H9 (cell line): Measurements from ENCODE around the gene MMP14. TPM values are rescaled to one million over a fixed set of nuclear protein-coding genes. Genes with fewer than 3 reads are reported as not detected.

Experiments used
- DNase-seq: peaks from one replicate; pipeline ENCODE4 v3.0.0-alpha.2; 2017
- H2AFZ ChIP-seq: one replicate; pipeline ENCODE4 v1.6.1; 2013; ENCODE audit warnings: mild to moderate bottlenecking, low read length, control low read depth, moderate library complexity
- H2AK5ac ChIP-seq: 2 replicates; pipeline ENCODE4 v1.6.1; 2013; ENCODE audit warnings: low read length, control low read depth, mixed read lengths; ENCODE audit not compliant: insufficient read length
- H2BK120ac ChIP-seq: one replicate; pipeline ENCODE4 v1.6.1; 2013; ENCODE audit warnings: low read depth, mild to moderate bottlenecking, low read length, control low read depth, inconsistent platforms; ENCODE audit not compliant: poor library complexity, severe bottlenecking
- H2BK12ac ChIP-seq: 2 replicates; pipeline ENCODE4 v1.6.1; 2013; ENCODE audit warnings: low read length, control low read depth, mixed read lengths, low read depth; ENCODE audit not compliant: insufficient read length
- H2BK15ac ChIP-seq: 2 replicates; pipeline ENCODE4 v1.6.1; 2013; ENCODE audit warnings: low read depth, low read length, control low read depth
- H2BK20ac ChIP-seq: one replicate; pipeline ENCODE4 v1.6.1; 2013; ENCODE audit warnings: low read depth, mild to moderate bottlenecking, low read length, control low read depth, inconsistent platforms; ENCODE audit not compliant: poor library complexity, severe bottlenecking
- H2BK5ac ChIP-seq: 2 replicates; pipeline ENCODE4 v1.6.1; 2013; ENCODE audit warnings: low read length, control low read depth, mixed read lengths; ENCODE audit not compliant: insufficient read length
- H3K14ac ChIP-seq: 2 replicates; pipeline ENCODE4 v1.6.1; 2013; ENCODE audit warnings: low read length, control low read depth; ENCODE audit not compliant: insufficient read depth
- H3K18ac ChIP-seq: 2 replicates; pipeline ENCODE4 v1.6.1; 2013; ENCODE audit warnings: low read depth, mild to moderate bottlenecking, mixed read lengths, low read length, control low read depth; ENCODE audit not compliant: insufficient read length
- H3K23ac ChIP-seq: 2 replicates; pipeline ENCODE4 v1.6.1; 2013; ENCODE audit warnings: low read length, control low read depth, mixed read lengths, low read depth; ENCODE audit not compliant: insufficient read length
- H3K23me2 ChIP-seq: 2 replicates; pipeline ENCODE4 v1.6.1; 2013; ENCODE audit warnings: low read depth, mild to moderate bottlenecking, mixed read lengths, low read length, control low read depth; ENCODE audit not compliant: insufficient read length, poor library complexity, severe bottlenecking
- H3K27ac ChIP-seq: 2 replicates; pipeline ENCODE4 v1.5.1; 2013; ENCODE audit warnings: low read length, control low read depth, mixed read lengths, low read depth; ENCODE audit not compliant: insufficient read length
- H3K27me3 ChIP-seq: 2 replicates; pipeline ENCODE4 v1.6.1; 2013; ENCODE audit warnings: low read length, control low read depth, inconsistent platforms; ENCODE audit not compliant: insufficient read depth
- H3K4ac ChIP-seq: 2 replicates; pipeline ENCODE4 v1.6.1; 2013; ENCODE audit warnings: low read depth, mild to moderate bottlenecking, control low read depth, inconsistent platforms, low read length, moderate library complexity
- H3K4me1 ChIP-seq: 2 replicates; pipeline ENCODE4 v1.6.1; 2013; ENCODE audit warnings: low read length, control low read depth, inconsistent platforms; ENCODE audit not compliant: insufficient read depth
- H3K4me2 ChIP-seq: 2 replicates; pipeline ENCODE4 v1.6.1; 2013; ENCODE audit warnings: low read length, control low read depth, mixed read lengths; ENCODE audit not compliant: insufficient read length, insufficient read depth
- H3K56ac ChIP-seq: 2 replicates; pipeline ENCODE4 v1.6.1; 2013; ENCODE audit warnings: low read depth, mild to moderate bottlenecking, mixed read lengths, low read length, control low read depth; ENCODE audit not compliant: insufficient read length
- H3K79me1 ChIP-seq: 2 replicates; pipeline ENCODE4 v1.6.1; 2013; ENCODE audit warnings: low read depth, mild to moderate bottlenecking, moderate library complexity, low read length, control low read depth, inconsistent platforms; ENCODE audit not compliant: insufficient read depth, poor library complexity, severe bottlenecking
- H3K79me2 ChIP-seq: 2 replicates; pipeline ENCODE4 v1.6.1; 2013; ENCODE audit warnings: low read length, control low read depth, inconsistent platforms; ENCODE audit not compliant: insufficient read depth
- H3K9ac ChIP-seq: 2 replicates; pipeline ENCODE4 v1.6.1; 2013; ENCODE audit warnings: low read length, control low read depth, mixed read lengths; ENCODE audit not compliant: insufficient read length; ENCODE audit errors: extremely low read depth
- H3K9me3 ChIP-seq: one replicate; pipeline ENCODE4 v1.6.1; 2013; ENCODE audit warnings: low read depth, low read length, inconsistent platforms; ENCODE audit not compliant: control insufficient read depth
- H3T11ph ChIP-seq: one replicate; pipeline ENCODE4 v1.6.1; 2013; ENCODE audit warnings: mild to moderate bottlenecking, low read length, control low read depth, inconsistent platforms
- H4K20me1 ChIP-seq: one replicate; pipeline ENCODE4 v1.6.1; 2013; ENCODE audit not compliant: control insufficient read depth, insufficient read length, insufficient read depth
- H4K5ac ChIP-seq: 2 replicates; pipeline ENCODE4 v1.6.1; 2013; ENCODE audit warnings: low read depth, mild to moderate bottlenecking, mixed read lengths, low read length, control low read depth; ENCODE audit not compliant: insufficient read length
- H4K8ac ChIP-seq: replicated peaks from 2 replicates; pipeline ENCODE4 v1.6.1; 2013; ENCODE audit warnings: low read length, control low read depth, mixed read lengths, low read depth; ENCODE audit not compliant: insufficient read length
- H4K91ac ChIP-seq: 2 replicates; pipeline ENCODE4 v1.6.1; 2013; ENCODE audit warnings: low read depth, mild to moderate bottlenecking, moderate library complexity, mixed read lengths, low read length, control low read depth; ENCODE audit not compliant: insufficient read length
- H3K27ac Mint-ChIP-seq, 3 experiments: 2 replicates in 2 of 3; 3 replicates in 1 of 3; pipeline ENCODE4 v1.8.0; 2020 to 2021; ENCODE audit warnings: mixed read lengths in 3 of 3, mild to moderate bottlenecking in 1 of 3, moderate library complexity in 1 of 3
- H3K27me3 Mint-ChIP-seq: 2 replicates; pipeline ENCODE4 v1.8.0; 2021; ENCODE audit warnings: low read depth, mild to moderate bottlenecking, moderate library complexity, mixed read lengths
- H3K36me3 Mint-ChIP-seq, 3 experiments: 2 replicates in 2 of 3; 3 replicates in 1 of 3; pipeline ENCODE4 v1.8.0; 2020 to 2021; ENCODE audit warnings: low read depth in 3 of 3, mixed read lengths in 3 of 3; ENCODE audit not compliant: insufficient read depth in 1 of 3
- H3K4me1 Mint-ChIP-seq, 2 experiments: 2 replicates each; pipeline ENCODE4 v1.8.0; 2020; ENCODE audit warnings: mixed read lengths in 2 of 2
- H3K4me3 Mint-ChIP-seq, 2 experiments: 2 replicates in 1 of 2; 3 replicates in 1 of 2; pipeline ENCODE4 v1.8.0; 2020 to 2021; ENCODE audit warnings: mild to moderate bottlenecking in 2 of 2, mixed read lengths in 2 of 2, moderate library complexity in 1 of 2
- H3K9me3 Mint-ChIP-seq, 2 experiments: 2 replicates in 1 of 2; 3 replicates in 1 of 2; pipeline ENCODE4 v1.8.0; 2020; ENCODE audit warnings: mild to moderate bottlenecking in 2 of 2, mixed read lengths in 2 of 2, moderate library complexity in 1 of 2
- CTCF ChIP-seq: fragments of 200-600 bp; sonication (generic); conservative IDR thresholded peaks from 3 replicates; pipeline ENCODE4 v1.8.0; 2021; ENCODE audit warnings: antibody characterized with exemption, mild to moderate bottlenecking
- WGBS: extraction: QIAGEN DNeasy Blood & Tissue Kit; methylation state at CpG from one replicate; pipeline ENCODE4 v1.1.7; 2013; ENCODE audit warnings: missing lambda C conversion rate, low lambda C conversion rate, mixed read lengths; ENCODE audit not compliant: insufficient read length; ENCODE audit errors: extremely low coverage; 5-methylcytosine and 5-hydroxymethylcytosine counted together
- total RNA-seq: library from RNA; stranded (reverse); gene quantifications from 2 replicates; pipeline ENCODE4 v1.2.1, GENCODE V29; 2021

The MMP14 gene
- total RNA-seq, 1 experiment from 2014 or later: 56.5 TPM

GRCh38 chr14:22808388-22809209 is 27.8 kb upstream of the MMP14 start:
- H3K4me1 Mint-ChIP-seq: peaks cover 13 to 16% of the 10 kb centered on the region in 2 experiments
- Histone ChIP-seq H3K14ac (no peak overlapping the region), H3K9me3 (no peaks in the 10 kb centered on the region), H4K5ac (no peak overlapping the region), H3K23ac (no peak overlapping the region), H2BK12ac (no peak overlapping the region), H3K56ac (no peak overlapping the region), H4K8ac (no peak overlapping the region), H3K79me2 (no peaks in the 10 kb centered on the region), H3K9ac (no peak overlapping the region), H3K23me2 (no peaks in the 10 kb centered on the region), H4K20me1 (no peaks in the 10 kb centered on the region), H2AFZ (no peak overlapping the region), H4K91ac (no peak overlapping the region), H2BK15ac (no peak overlapping the region), H3K79me1 (no peaks in the 10 kb centered on the region), H3K4me1 (peaks cover 4% of the 10 kb centered on the region; the same call in 1 of the 2 replicates), H3T11ph (no peak overlapping the region), H3K4me2 (no peak overlapping the region), H2BK20ac (no peak overlapping the region), H3K4ac (no peak overlapping the region), H3K27me3 (no peaks in the 10 kb centered on the region), H3K18ac (no peak overlapping the region), H2BK5ac (no peak overlapping the region), H2AK5ac (no peak overlapping the region), H2BK120ac (no peak overlapping the region), H3K27ac (no peak overlapping the region)
- no peak overlapping the region for H3K27ac Mint-ChIP-seq
- TF ChIP-seq CTCF: no peak
- no peak for DNase-seq
- H3K4me3 Mint-ChIP-seq: no peak overlapping the region
- H3K36me3 Mint-ChIP-seq: no peaks in the 10 kb centered on the region
- H3K27me3 Mint-ChIP-seq: no peaks in the 10 kb centered on the region; the same call in 1 of the 2 replicates
- H3K9me3 Mint-ChIP-seq: no peaks in the 10 kb centered on the region
- WGBS: no CpG with 5 or more reads among the region's 5 CpGs
